Measurements from ENCODE around the gene ITGB1BP1. TPM values are rescaled to one million over a fixed set of nuclear protein-coding genes. Genes with fewer than 3 reads are reported as not detected.

The ITGB1BP1 gene
- total RNA-seq, 1 experiment from 2014 or later, result 153 TPM

- Histone ChIP-seq H3K36me3 (ENCODE audit: control insufficient read depth, insufficient read depth, low read length) (peaks cover 57% of the 10 kb centered on the region), H3K9me3 (ENCODE audit: control insufficient read depth, insufficient read depth, low read depth, low read length) (no peaks in the 10 kb centered on the region), H3K27ac (ENCODE audit: low read length) (no peak overlapping the region), H3K4me3 (ENCODE audit: low read depth in 2 of 2, low read length in 2 of 2) (no peak overlapping the region), H3K27me3 (ENCODE audit: control insufficient read depth, insufficient read depth, low read length) (no peaks in the 10 kb centered on the region), H3K4me1 (ENCODE audit: control insufficient read depth, insufficient read depth, low read length) (no peaks in the 10 kb centered on the region)
- ChIA-PET CTCF (no interaction called here), POLR2A (no interaction called here)
- TF ChIP-seq CTCF (IDR thresholded peaks at IDR 0.05) (no peak), POLR2AphosphoS5 (IDR thresholded peaks at IDR 0.05; ENCODE audit: low read depth, low read length) (no peak), SIN3A (IDR thresholded peaks at IDR 0.05; ENCODE audit: borderline replicate concordance, insufficient read depth, low read depth, low read length) (no peak), TCF7L2 (IDR thresholded peaks at IDR 0.05; ENCODE audit: low read depth, low read length) (no peak), REST (IDR thresholded peaks at IDR 0.05; ENCODE audit: insufficient read depth in 1 of 2, low read depth in 2 of 2, low read length in 1 of 2) (no peak)
- BruUV-seq (replicated peaks), result no TSS peak
- ATAC-seq, result no peak
- no peak for DNase-seq (ENCODE audit: low read depth, low spot score)
- intact Hi-C loops (cut with micrococcal nuclease; ENCODE audit: unreplicated experiment), result no loop called here
- in situ Hi-C loops (cut with HindIII; ENCODE audit: low pct_unique_long_range_greater_than_20kb, low sequenced_read_pairs), result no loop called here
These were observed 67.6 kb downstream of the ITGB1BP1 start for GRCh38 chr2:9355716-9356115.

- no TSS peak for BruUV-seq (replicated peaks)
- H3K4me1 ChIP-seq (ENCODE audit: control insufficient read depth, insufficient read depth, low read length), result no peaks in the 10 kb centered on the region
- H3K4me3 ChIP-seq (ENCODE audit: low read depth in 2 of 2, low read length in 2 of 2), result no peak overlapping the region
- H3K36me3 ChIP-seq (ENCODE audit: control insufficient read depth, insufficient read depth, low read length), result peaks cover 53% of the 10 kb centered on the region
- in situ Hi-C loops (cut with HindIII; ENCODE audit: low pct_unique_long_range_greater_than_20kb, low sequenced_read_pairs) (no loop called here), intact Hi-C loops (cut with micrococcal nuclease; ENCODE audit: unreplicated experiment) (no loop called here)
- ChIA-PET POLR2A (no interaction called here), CTCF (no interaction called here)
- DNase-seq (ENCODE audit: low read depth, low spot score) (no peak), ATAC-seq (no peak)
- H3K27me3 ChIP-seq (ENCODE audit: control insufficient read depth, insufficient read depth, low read length), result no peaks in the 10 kb centered on the region
- no peak for TF ChIP-seq REST (IDR thresholded peaks at IDR 0.05; ENCODE audit: insufficient read depth in 1 of 2, low read depth in 2 of 2, low read length in 1 of 2)
- TF ChIP-seq TCF7L2 (IDR thresholded peaks at IDR 0.05; ENCODE audit: low read depth, low read length), result no peak
- no peak for TF ChIP-seq SIN3A (IDR thresholded peaks at IDR 0.05; ENCODE audit: borderline replicate concordance, insufficient read depth, low read depth, low read length)
- TF ChIP-seq CTCF (IDR thresholded peaks at IDR 0.05), result no peak
- no peak for TF ChIP-seq POLR2AphosphoS5 (IDR thresholded peaks at IDR 0.05; ENCODE audit: low read depth, low read length)
- no peak overlapping the region for H3K27ac ChIP-seq (ENCODE audit: low read length)
- no peaks in the 10 kb centered on the region for H3K9me3 ChIP-seq (ENCODE audit: control insufficient read depth, insufficient read depth, low read depth, low read length)
These were observed 68.1 kb downstream of the ITGB1BP1 start for GRCh38 chr2:9355270-9355669.

Measured in Panc1 (cell line).